ENCODE data around the gene DENND2A.
A peak's percentile ranks its signal among the peaks of the same experiment; 100 is the strongest.
"Not testable (repeated sequence)": the region's sequence is repeated elsewhere in the genome, so short reads cannot be mapped to it uniquely, and the experiment has no call there.

The DENND2A gene

DNA sequence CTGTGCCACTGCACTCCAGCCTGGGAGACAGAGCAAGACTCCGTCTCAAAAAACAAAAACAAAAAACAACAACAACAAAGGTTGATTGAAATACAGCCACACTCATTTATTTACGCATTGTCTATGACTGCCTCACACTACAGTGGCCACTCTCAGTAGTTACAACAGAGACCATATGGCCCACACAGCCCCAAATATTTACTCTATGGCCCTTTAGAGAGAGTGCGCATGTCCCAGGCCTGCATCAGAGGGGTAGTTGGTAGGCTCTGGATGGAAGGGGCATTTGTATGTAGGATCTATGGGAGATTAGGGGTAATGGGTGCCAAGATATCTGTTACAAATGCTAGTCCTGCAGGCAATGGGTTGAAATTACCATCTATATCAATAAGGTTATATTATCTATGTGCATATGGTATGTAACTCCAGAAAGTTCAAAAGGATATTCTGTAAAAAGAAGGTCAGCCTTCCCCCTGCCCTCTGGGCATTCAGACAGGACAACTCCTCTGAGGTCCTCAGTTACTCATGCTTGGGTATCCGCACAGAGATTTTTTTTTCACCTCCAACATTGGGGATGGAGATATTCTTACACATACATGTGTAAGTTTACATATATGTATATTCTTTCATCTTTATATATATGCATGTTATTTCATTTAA, 56.3 kb downstream of the DENND2A start:
- DNase-seq, result no peak

DNA sequence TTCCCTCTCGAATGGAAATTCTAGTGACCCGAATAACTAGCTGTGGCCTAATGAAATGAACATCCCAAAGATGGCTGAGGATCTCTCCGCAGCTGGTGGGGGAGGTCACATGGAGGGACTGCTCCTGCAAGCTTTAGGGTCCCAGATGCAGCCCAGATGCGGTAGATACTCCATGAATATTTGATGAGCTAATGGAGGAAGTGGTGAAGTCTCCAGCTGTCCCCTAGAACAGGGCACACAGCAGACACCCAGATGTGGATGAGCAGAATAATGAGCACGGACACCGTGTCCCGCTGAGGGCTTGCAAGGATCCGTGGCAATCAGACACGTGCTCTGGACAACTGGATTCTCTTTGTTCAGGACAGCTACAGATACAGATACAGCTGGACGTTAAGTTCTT, 59.2 kb downstream of the DENND2A start:
- DNase-seq, result no peak

GRCh38 chr7:140577651-140578050, 63.0 kb downstream of the DENND2A start:
- no peak for DNase-seq

DNA sequence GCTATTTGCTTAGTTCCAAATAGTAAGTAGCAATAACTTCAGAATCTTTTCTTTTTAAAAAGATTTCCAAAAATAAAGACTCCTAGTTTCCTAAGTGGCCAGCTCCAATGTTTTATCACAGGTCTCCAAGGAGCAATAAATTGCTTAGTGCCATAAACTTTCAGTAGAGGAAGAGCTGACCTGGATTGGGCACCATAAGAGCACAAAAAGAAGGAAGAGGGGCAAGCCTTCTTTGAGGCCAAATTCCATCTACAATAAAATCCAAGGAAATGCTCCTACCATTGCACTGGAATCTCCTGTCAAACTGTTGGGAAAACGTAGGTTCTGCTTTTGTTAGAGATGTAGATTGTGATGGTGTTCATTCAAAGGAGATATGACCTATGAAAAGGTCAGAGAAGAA, 64.0 kb downstream of the DENND2A start:
- DNase-seq, result no peak

DNA sequence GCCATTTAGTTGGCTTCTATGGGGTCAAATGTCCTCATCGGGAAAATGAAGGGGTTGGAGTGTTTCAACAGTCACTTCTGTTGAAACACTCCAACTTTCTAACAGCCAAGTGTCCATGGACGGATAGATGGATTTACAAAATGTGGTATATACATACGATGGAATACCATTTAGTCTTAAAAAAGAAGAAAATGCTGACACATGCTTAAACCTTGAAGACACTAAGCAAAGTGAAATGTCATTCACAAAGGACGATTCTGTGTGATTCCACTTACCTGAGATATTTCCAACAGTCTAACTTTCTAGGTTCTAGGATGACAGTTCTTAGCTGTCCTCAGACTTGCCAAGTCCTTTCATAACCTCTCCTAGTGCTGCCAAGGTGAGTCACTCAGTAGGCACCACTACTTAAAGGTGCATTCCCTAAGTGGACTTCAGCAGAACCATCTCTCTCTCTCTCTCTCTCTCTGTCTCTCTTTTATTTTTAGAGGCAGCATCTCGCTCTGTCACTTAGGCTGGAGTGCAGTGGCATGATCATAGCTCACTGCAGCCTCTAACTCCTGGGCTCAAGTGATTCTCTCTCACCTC, 69.0 kb downstream of the DENND2A start:
- no peak for DNase-seq

GRCh38 chr7:140570120-140570519, 70.5 kb downstream of the DENND2A start:
- DNase-seq, result no peak

DNA sequence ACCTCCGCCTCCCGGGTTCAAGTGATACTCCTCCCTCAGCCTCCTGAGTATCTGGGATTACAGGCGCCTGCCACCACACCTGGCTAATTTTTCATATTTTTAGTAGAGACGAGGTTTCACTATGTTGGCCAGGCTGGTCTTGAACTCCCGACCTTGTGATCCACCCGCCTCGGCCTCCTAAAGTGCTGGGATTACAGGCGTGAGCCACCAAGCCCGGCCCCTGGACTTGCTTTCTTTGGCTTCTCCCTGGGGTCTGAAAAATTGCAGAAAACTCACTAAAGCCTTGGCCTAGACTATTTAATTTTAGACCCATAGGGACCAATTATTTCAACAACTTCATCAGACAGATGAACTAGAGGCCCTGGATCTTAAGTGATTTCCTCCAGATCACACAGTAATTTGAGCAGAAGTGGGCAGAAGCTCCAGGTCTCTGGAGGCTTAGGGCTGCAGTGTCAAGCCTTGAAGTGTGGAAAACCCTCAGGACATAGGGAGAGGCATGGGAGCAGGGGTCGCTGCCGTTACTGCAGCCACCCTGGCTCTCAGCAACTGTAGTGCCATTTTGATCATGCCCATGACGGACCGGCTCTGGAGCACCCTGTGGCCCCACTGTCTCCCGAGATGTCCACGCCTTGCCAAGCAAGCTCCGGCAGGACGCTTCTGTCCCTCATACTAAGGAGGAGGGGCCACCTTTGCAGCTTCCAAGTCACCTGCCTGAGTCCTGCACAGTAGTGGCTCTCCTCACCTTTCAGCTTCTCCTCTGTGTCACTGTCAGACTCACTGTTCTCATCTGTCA, 72.4 kb downstream of the DENND2A start:
- no peak for DNase-seq

GRCh38 chr7:140566186-140566585, 74.4 kb downstream of the DENND2A start:
- DNase-seq, result not testable (repeated sequence)

DNA sequence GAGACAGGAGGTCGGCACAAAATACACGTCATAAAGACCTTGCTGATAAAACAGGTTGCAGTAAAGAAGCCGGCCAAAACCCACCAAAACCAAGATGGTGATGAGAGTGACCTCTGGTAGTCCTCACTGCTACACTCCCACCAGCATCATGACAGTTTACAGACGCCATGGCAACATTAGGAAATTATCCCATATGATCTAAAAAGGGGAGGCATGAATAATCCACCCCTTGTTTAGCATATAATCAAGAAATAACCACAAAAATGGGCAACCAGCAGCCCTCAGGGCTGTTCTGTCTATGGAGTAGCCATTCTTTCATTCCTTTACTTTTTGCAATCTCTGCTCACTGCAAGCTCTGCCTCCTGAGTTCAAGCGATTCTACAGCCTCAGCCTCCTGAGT, 74.9 kb downstream of the DENND2A start:
- not testable (repeated sequence) for DNase-seq

GRCh38 chr7:140564643-140565042, 76.0 kb downstream of the DENND2A start:
- peak; percentile 26 for DNase-seq

GRCh38 chr7:140562926-140563481, 77.6 kb downstream of the DENND2A start:
- no peak for DNase-seq

DNA sequence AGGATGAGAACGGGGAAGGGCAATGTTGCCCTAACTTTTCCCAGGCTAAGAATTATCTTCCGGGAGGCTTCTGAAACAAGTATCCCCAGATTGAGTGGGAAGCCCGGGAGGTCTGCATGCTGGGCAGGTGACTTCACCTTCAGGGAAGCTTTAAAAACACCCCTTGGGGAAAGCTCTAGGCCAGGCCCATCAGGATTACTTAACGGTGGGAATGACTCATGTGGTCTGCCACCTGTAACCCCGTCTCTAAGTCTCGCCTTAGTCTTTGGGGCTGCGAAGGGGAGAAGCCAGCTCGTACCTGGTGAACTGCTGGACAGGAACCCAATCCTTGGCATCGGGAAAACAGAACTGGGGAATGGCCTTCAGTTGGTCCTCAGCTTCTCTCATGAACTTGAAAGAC, 81.2 kb downstream of the DENND2A start:
- DNase-seq, result no peak

GRCh38 chr7:140557809-140558518, 82.6 kb downstream of the DENND2A start:
- no peak for DNase-seq

GRCh38 chr7:140557069-140557468, 83.5 kb downstream of the DENND2A start:
- no peak for DNase-seq

DNA sequence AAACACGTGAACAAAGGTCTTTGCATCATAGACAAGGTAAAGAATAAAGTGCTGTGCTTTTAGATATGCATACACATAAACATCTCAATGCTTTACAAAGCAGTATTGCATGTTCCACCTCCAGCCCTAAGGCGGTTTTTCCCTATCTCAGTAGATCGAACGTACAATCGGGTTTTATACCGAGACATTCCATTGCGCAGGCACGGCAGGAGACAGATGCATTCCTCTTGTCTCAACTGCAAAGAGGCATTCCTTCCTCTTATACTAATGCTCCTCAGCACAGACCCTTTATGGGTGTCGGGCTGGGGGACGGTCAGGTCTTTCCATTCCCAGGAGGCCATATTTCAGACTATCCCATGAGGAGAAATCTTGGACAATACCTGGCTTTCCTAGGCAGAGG, 87.4 kb downstream of the DENND2A start:
- not testable (repeated sequence) for DNase-seq

DNA sequence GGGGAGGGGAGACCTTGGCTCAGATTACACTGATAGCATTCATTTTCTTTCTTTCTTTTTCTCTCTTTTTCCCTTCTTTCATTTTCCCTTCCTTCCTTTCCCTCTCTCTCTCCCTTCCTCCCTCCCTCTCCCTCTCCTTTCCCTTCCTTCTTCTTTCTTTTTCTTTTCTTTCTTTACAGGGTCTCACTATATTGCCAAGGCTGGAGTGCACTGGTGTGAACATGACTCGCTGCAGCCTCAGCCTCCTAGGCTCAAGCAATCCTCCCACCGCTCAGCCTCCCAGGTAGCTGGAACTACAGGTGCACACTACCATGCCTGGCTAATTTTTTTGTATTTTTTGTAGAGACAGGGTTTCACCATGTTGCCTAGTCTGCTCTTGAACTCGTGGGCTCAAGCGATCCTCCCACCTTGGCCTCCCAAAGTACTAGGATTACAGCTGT, 88.4 kb downstream of the DENND2A start:
- no peak for DNase-seq

GRCh38 chr7:140551355-140552239, 89.0 kb downstream of the DENND2A start:
- DNase-seq, result no peak

GRCh38 chr7:140546947-140547346, 93.7 kb downstream of the DENND2A start:
- DNase-seq, result no peak

DNA sequence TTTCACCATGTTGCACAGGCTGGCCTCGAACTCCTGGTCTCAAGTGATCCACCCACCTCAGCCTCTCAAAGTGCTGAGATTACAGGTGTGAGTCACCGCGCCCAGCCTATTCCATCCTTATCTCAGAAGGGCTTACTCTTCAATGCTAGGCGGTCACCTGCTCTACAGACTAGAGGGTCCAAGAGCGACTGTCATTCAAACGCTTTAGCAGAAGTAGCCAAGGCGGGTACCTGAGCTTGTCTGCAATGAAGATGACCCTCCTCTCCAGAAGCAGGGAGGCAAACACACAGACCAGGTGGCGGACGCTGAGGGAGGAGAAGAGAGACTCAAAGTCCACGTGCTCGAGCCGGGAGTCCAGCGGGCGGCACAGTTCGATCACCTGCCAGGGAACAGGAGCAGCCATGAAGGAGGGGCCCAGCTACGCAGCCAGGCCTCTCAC, 96.2 kb downstream of the DENND2A start:
- DNase-seq, result no peak

DNA sequence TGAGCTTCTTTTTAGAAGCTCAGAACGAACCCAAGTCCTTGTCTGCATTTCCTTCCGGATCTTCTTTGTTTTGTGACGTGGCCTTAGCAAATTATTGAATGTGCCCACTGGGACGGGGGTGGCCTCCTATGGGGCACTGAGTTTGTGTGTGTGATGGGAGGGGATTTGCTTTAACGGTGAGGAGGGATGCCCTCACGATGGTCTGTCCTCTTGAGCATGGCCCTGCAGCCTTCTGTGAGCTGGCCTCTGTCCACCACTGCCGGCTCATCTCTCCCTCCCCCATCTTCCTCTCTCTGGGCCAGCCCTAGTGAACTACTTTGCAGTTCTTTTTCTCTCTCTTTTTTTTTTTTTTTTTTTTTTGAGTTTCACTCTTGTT, 98.4 kb downstream of the DENND2A start:
- no peak for DNase-seq

- peak; percentile 60 for DNase-seq
Observed at GRCh38 chr7:140541513-140542227, 98.9 kb downstream of the DENND2A start.

DNA sequence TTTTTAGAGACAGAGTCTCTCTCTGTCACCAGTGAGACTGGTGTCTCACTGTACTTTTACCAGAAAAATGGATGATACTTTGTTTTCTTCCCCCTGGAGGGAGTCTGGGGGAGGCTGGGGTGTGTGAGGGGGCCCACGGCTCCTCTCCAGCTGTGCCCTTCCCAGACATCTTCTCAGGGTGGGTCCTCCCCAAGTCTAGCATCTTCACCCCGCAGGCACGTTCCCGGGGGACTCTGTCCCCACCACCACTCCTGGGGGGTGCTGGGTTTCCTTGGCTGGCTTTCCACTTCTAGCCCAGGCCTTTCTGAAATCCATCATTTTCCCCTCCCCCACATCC, 99.5 kb downstream of the DENND2A start:
- DNase-seq, result no peak
